ENCODE data around the gene ITGB6.

ITGB6 gene

DNA sequence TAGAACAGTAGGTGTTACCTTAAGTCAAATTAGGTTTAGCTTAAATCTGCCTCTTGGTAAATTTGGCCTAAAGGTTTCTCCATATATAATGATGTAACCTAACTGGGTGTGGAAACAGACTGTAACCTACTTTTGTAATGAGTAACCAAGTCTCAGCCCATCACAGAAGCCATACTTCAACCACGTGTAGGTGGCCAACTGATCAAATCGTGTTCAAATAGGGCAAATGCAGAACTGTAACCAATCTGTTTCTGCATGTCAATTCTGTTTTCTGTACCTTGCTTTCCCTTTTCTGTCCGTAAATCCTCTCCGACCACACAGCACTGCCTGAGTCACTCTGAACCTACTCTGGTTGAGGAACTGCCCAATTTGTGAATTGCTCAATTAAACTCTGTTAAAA is 103.7 kb downstream of the ITGB6 start:
- no peak for DNase-seq

DNA sequence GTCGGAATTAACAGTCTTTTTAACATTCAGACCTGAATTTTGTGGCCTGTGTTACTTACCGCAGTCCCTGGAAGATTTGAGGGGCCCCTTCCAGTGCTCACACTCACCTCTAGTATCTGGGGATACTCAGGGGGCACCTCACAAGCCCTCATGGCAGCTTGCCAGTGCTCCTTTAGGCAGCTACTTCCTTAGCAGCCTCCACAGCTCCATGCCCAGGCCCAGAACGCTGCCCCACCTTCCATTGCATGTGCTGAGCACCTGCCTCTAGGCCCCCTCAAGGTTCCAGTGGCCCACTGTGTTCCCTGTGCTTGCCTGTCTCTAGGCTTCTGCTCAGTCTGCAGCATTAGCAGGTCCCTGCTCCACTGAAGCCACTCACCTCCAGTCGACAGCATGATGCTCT is 107.6 kb downstream of the ITGB6 start:
- no peak for DNase-seq

DNA sequence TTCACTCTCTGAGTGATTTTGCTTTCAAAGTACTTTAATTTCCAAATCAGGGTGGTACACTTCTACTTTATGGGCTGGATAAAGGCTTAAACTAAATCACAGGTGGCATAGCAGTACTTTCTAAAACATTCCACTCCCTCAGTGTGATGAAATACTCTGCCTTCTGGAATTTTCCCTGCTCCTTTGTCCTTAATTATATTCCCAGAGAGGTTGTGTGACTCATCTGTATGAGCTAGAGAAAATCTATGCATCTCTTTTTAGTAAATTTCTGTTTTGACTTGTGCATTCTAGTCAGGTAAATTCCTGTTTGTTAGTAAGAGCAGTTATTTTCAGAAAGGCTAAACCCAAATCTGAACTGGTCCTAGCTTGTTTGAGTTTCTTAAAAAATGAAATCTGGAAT is 108.7 kb downstream of the ITGB6 start:
- no peak for DNase-seq

DNA sequence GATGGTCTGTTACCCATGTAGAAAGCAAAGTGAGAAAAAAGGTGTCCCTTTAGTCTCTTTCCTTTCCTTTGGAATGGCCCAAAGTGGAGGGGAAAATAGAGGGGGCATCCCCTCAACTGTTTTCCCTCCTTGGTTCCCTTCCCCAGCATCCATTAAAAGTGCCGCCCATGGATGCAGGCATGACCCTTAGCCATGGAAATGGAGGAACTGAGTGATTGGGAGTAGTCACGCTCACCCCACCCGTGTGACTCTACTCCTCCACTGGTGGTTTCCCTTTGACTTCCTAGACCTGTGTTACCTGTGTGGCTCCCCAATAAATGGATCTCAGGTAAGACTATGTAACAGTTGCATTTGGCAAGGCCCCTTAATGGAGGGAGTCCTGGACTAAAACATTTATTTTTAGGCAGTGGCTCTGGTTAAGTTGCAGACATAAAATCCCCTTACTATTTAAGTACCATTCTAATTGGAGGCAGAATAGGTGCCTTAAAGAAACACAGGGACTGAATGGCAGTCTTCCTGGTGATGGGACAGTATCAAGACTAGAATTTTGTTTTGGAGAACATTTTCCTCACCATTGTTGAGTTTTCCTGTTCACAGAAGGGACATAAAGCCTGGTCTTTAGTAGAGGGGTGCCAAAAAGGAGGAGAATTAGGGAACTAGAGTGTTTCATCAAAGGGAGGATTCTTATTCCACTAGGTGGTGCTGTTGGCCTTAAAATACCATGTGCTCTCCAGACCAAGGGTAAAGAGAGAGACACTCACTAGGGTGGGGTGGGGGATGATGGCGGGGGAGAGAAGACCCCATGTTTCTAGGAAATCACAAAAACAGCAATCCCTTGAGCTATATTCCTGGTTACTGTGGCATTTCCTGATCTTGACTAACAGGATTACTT is 112.0 kb downstream of the ITGB6 start:
- DNase-seq, result no peak

DNA sequence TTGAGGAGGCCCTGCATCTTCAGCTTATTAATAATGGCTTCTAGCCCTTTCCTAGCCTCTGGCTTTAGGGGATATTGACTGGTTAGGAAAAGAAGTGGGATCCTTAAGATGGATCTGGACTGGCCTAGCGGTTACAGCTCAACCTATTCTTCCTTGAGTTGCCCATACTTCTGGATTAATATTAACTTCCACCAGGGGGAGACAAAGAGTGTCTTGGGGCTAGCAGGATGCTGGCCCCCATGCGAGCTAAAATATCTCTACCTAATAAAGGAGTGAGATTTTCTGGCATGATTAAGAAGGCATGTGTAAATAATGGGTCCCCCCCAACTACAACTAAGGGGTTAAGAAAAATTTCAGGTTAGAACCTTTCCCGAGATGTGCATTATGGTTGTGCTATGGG is 114.4 kb downstream of the ITGB6 start:
- DNase-seq, result no peak

DNA sequence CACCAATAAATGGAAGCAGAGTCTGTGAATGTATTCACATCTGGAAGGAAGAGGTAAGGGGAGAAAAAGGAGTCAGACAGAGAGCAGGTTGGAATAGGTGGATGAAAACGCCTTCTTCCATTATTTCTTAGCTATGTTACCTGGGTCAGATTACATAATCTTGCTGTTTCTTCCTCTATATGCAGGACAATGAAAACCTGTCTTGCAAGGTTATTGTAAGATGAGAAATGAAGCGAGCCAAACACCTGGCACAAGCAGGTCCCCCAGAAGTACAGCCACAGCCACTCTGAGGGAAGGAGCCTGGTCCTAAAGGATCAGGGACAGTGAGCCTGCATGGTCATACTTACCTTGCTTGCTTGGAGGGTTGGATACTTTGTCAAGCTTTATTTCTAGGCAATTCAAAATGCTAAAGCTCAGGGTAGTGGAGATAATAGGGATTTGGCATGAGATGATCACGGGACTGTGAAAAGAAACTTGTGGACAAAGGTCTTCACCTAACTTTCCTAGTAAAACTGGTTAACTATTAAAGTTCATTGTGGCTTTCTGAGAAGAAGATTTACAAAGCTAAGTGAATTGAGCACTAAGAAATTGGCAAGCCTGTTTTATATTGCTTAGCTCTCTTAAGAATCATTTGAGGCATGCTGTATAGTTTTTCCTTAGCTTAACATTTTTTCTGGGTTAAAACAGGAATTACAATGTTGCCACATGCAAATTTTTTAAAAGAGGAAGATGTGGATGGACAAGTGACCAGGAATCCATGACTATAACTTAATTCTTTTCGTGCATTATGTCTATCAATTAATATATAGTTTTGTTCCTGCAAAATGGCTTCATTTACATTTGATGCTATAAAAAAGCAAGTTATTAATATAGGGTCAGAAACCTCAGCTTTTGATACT is 121.9 kb downstream of the ITGB6 start:
- no peak for DNase-seq

DNA sequence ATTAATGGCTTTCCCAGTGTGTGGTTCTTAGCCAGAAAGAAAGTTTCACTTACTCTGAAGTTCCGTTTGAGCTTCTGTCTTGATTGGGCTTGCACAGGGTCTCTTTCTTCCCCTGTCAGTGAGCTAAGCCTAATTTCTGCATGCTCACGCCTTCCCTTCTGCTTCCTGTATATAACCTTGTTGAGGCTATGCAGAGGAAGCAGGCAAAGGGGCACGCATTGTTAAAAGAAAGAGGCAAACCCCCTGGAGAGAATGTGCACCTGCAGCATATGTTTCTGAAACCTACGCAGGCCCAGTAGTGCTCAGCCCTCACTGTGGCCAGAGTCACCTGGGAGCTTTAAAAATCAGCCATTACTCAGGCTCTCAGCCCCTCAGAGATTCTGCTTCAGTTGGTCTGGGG is 123.2 kb downstream of the ITGB6 start:
- no peak for DNase-seq

DNA sequence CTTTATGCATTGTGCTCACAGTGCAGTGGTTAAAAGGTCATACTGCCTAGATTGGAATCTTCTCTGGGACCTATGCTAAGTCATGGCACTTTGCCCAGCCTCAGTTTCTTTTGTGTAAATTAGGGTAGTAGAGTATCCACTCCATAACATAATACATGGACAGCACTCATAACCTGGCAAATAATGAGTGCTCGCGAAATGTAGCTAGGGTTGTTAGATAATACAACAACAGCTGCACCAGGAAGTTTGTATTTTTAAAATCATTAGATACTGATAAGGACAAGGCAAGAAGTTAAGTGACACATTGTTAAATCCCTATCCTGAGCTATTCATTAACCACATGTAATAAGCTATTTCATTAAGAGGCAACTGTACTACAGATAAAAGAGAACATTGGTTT is 123.8 kb downstream of the ITGB6 start:
- no peak for DNase-seq

DNA sequence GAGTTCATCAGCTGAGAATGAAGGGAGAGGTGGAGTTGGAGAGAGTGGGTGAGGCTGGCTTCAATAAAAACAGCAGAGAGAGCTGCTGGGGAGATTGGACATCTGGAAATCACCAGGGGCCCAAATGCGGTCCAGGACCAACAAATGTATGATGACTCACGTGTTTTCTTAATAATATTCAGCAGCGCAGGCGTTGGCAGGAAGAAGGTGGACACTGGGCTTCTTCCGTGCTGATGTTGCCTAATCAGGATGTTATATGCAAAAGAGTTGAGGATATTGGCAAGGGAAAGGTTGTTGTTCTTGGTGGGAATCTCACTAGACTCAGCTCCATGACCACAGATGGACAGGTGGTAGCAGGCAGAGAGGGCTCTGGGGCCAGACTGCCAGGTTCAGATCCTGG is 124.9 kb downstream of the ITGB6 start:
- DNase-seq, result no peak

DNA sequence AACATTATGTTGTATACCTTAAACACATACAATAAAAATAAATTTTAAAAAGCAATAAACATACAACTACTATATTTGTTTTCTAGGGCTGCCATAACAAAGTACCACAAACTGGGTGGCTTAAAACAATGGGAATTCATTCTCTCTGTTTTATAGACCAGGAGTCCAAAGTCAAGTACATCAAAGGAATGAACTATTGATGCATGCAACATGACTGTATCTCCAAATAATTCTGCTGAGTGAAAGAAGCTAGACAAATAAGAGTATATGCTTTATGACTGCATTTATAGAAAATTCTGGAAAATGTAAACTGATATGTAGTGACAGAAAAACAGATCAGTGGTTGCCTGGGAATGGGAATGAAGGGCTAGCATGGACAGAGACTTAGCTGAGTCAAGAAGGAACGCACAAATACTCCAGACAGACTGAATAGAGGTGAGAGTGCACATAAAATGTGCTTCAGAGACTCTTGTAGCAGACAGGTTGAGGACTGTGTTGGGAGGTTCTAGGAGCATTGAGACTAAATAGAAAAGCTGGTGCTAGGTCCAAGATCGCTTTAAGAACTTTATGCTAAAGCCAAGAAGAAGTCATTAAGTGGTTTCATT is 126.7 kb downstream of the ITGB6 start:
- DNase-seq, result no peak

DNA sequence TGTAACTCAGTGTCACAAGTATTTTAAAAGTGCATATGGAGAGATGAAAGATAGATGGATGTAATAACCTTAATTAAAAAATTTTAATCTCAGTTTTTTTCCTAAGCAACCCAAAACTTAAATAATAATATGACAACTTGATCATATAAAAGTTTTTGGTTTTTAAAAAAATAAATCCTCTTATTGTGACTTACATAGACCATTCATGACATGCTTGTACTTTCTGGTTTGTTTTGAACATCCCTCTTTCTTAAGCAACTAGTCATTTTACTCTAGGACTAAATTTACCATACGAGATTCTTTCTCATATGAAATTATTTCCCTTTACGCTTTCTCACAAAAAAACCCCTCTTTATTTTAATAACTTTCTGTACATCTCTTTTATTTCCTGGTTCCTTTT is 131.2 kb downstream of the ITGB6 start:
- no peak for DNase-seq

DNA sequence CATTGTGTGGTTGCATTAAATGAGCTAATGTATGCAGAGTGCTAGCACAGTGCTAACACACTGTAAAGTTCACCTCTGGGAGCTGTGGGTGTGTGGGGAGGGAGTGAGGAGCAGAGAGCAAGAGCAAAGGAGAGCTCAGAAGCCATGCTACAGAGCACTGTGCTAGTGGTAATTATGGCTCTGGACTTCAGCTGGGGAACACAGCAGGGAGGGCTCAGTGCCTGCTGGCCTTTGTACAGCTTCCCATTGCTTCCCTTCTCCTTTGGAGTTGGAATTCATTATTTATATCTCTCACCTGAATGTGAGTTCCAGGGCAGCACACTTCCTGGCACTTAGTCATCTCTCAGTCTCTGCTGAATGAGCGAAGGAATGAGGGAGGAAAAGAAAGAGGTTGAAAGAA is 135.2 kb downstream of the ITGB6 start:
- no peak for DNase-seq

DNA sequence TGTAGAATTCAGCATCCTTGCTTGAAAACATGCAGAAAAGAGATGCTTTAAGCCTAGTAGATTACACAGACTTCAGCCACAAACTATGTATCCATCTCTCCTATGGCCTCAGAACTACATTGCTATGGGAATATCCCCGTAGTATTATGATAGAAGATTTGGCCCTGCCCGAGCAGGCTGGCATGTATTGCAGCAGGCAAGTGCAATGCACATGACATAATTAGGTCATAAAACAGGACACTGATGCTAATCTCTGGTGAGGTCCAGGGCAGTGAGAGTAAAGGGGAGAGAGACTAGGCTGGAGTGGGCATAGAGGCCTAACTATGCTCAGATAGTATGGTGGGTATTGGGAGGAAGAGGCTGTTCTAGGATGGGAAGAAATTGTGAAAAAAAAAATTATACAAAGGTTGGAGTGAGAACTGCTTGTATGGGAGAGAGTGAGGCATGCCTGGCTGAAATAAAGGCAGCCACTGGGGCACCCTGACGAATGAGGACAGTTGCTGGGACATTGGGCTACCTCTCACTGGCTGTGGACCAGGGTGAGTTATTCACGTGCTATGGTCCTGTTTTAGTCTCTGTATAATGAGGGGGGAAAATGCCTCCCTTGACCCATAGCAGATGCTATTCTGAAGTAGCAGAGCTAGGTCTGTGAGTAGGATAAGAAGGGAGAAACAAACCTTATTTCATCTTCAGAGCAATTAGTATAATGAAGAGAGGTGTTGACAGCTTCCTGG is 136.0 kb downstream of the ITGB6 start:
- no peak for DNase-seq

DNA sequence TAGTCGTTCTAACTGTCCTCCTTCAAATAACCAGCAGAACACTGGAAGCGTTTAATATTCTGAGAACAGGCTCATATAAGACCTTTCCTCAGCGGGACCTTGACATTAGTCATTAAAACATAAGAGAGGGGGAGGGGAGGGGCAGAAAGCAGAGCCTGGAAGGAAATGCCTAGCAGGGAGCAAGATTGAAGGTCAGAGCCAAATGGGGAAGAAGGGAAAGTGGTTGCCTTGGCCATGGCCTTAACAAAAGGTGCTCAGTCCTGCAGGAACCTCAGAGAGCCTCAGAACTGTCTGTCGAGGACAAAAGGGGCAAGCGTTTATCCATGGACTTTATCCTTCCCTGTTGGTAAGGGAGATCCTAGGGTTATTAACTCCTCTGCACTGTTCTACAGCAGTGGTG is 136.8 kb downstream of the ITGB6 start:
- no peak for DNase-seq

DNA sequence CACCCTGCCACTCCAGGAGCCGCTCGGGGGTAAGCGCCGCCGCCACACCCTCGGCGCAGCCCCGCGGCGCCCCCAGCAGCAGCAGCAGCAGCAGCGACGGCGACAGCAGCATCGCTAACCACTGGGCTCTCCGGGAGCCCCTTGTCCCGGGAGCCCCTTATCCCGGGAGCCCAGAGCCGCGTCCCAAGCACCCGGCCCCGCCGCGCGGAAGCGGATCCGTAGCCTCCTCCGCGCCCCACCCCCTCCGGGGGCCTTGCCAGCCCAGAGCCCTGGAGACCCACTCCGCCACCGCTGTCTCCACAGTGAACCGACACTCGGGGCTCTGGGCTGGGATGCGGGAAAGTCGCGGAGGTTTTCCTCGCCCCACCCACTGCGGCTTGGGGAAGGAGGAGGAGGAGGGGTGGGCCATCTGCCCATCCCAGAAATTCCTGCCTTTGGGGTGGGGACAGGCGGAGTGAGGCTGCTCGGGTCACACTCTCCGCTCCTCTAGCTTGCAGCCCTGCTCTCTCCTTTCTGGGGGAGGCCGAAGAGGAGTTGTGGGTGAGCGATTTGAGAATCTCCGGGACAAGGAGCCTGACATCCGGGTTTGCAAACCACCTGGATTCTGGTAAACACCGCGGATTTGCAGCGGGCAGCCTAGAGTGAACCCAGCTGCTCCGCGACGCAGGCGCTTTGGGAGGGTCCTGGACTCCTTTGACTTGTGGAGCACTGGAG is 137.6 kb downstream of the ITGB6 start, which contains the start of gene PLA2R1:
TSS of gene PLA2R1 (minus strand) at position 324 of the 714 bp plus-strand sequence. CDS start at position 112, 212 bp downstream.
- peak in 8 of 56 donors; percentile 3 to 36 (median 9) for DNase-seq

DNA sequence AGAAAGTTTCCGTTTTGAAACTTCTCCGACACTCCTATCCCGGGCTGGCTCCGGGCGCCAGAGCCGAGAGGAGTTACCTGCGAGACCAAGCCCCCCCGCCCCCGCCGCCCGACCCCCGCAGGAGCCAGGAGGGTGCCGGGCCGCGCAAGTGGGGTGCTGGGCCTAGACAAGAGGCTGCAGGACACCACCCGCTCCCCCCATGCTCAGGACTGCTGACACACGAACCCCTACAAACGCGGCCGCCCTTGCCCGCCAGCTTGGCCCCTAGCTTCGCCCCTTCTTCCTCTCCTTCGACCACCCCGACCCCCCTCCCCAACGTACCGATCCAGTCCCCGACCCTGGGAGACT is 138.2 kb downstream of the ITGB6 start:
- peak in 1 of 56 donors; percentile 21 for DNase-seq

DNA sequence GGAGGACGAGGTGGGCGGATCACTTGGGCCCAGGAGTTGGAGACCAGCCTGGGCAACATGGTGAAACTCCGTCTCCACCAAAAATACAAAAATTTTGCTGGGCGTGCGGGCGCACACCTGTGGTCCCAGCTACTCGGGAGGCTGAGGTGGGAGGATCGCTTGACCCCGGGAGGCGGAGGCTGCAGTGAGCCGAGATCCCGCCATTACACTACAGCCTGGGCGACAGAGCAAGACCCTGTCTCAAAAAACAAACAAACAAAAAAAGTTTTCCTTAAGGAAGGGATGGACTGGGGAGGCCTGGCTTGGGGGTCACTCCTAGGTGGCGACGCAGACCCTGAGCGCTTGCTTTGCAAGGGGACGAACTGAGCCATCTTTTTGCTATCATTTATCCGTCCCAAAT is 138.5 kb downstream of the ITGB6 start:
- no peak for DNase-seq

DNA sequence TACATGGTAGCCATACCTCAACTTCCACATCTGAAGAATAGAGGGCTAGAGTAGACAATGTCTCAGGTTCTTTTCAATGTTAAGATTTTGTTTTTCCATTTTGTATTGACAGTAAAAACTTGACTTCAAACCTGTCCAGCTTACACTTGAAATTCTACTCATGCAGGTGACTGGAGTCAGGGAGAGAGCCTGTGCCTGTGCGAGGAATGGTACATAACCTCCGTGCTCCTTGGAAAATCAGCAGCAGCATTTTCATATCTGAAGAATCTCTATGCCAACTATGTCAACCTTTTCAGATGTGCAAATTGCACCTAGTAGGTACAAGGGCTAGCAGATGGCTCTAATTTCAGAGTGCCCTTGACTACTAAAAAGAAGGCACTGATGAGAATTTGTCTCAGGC is 139.8 kb downstream of the ITGB6 start:
- DNase-seq, result no peak

DNA sequence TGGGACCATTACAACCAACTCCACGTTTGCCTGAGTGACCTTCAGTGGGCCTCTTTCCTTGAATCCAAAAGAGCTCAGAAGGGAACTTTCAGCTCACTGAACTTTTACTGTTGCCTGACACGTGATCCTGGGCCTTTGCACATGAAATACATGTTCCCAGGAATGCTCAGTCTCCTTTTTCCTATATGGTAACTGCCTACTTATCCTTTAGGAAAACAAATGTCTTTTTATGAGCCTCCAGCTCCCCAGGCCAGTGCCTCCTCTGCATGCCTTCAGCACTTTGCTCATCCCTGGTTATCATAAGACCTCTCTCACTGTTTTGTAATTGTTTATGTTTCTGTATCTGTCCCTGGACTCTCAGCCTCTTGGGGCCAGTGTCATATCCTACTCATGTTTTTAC is 142.7 kb downstream of the ITGB6 start:
- no peak for DNase-seq

DNA sequence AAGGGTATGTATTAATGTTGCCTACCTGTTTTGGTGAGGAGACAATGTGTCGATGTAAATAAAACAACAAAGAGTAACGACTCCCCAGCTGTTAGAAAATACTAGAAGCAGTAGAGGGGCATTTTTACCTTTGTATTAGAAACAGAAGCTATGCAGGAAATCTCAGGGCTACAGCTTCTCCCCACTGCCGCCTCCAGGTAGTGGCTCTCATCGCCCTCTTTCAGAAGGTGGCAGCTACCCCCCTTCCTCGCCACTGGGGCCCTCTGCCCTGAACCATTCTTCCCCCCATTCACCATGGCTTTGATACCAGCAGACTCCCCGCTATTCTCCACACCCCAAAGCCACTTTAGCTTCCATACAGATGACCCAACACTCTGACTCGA is 144.4 kb downstream of the ITGB6 start:
- no peak for DNase-seq
